ENCODE results near the gene ENPP1. TPM values are rescaled to one million over a fixed set of nuclear protein-coding genes. Genes with fewer than 3 reads are reported as not detected.

The ENPP1 gene
- total RNA-seq, 1 experiment from 2014 or later: 26.5 TPM

Other genes with a start within 250 kb of the ENPP1 start
- gene ARG1, start 234.8 kb upstream of the ENPP1 start, total RNA-seq (2014; rRNA removed): not detected in 2 replicates
- 25.7 and 26.9 TPM in 2 replicates for gene MED23, start 179.8 kb upstream of the ENPP1 start, total RNA-seq (2014; rRNA removed)
- gene ENPP3, start 170.7 kb upstream of the ENPP1 start, total RNA-seq (2014; rRNA removed): 0.19 TPM in 1 of 2 replicates, not detected in the other
- 0.06 TPM in 1 of 2 replicates, not detected in the other for gene OR2A4, start 106.6 kb upstream of the ENPP1 start, total RNA-seq (2014; rRNA removed)
- gene CTAGE9, start 97.0 kb upstream of the ENPP1 start, total RNA-seq (2014; rRNA removed): not detected in 2 replicates
- 46.6 and 51.8 TPM in 2 replicates for gene CCN2, start 143.4 kb downstream of the ENPP1 start, total RNA-seq (2014; rRNA removed)